T-helper 22 cell (primary cell): ENCODE measurements around the gene ST6GAL1.
"Not testable (repeated sequence)": the region's sequence is repeated elsewhere in the genome, so short reads cannot be mapped to it uniquely, and the experiment has no call there.

ENCODE experiments used
- DNase-seq: peaks from one replicate; pipeline ENCODE4 v3.0.0-alpha.2; 2020; ENCODE audit warnings: low read depth

Gene ST6GAL1

GRCh38 chr3:186940967-186941366, 10.6 kb downstream of the ST6GAL1 start:
- DNase-seq = no peak

DNA sequence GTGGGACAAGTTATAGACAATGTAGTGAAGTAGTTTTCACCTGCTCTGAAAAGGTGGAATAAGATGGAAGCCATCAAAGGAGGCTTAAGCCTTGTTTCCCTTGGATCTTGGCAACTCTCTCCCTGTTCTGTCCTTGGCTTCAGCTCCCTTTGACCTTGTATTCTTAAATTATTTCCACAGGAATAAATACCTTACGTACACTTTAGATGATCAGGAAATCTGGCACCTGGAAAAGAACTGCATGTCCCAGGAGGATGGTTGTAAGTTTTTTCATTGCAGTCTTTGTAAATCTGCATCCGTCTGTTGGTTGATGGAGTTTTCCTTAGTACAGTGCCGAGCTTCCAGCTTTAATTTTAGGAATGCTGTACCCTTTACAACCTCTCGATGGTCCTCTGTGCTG, 11.8 kb downstream of the ST6GAL1 start:
- no peak for DNase-seq

GRCh38 chr3:186945255-186945823, 15.0 kb downstream of the ST6GAL1 start:
- DNase-seq = no peak

DNA sequence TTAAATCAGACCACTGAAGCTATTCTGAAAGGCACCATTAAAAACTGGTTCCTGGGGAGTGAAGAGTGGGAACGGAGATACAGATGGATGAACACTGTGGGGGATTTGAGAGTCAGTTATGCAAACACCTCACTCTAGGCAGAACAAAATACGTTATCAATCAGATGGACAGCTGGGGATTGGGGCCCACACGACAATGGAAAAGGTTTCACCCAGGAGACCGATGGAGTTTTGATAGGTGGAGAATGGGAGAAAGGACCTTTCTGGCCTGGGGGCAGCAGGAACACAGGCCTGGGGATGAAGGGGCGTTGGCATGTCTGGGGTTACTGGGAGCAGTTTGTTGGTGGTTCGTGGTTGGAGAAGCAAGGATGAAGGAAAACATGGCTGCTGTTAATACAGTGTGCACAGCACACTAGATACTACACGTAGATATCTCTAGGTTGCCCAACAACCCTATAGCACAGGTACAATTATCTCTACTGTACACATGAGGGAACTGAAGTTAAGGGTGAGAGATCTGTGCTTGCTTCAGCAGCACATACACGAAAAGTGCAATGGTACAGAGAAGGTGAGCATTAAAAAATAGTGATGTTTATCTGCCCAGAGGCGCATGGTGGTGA, 16.5 kb downstream of the ST6GAL1 start:
- DNase-seq = no peak

- no peak for DNase-seq
Observed at GRCh38 chr3:186949281-186949982, 19.1 kb downstream of the ST6GAL1 start.

DNA sequence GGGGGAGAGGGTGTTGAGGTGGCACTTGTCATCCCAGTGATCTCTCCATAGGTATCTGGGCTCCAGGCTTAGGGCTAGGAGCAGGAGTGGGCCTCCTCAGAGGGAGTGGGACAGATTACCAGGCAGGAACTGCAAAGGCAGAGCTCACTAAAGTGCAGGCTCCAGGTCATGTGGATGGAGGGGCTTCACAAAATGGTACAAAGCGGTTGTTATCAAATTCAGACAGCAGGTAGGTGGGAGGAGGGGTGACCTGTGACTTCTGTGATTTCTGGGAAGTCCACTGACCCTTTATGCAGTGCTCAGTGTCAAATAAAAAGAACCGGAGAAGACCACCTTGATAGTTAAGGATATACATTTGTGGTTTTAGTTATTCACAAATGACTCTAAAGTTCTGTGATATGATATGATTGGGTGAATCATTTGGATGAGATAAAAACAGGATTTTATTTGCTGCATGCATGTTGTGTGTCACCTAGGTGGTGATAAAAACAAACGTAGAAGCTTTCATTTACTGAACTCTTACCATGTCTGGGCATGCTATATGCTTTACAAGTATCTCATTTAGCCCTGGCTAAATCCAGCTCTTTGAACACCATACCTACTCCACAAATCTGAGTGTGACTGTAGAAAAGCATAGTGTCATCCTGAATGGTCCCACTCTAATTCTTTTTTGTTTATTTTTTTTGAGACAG, 20.2 kb downstream of the ST6GAL1 start:
- no peak for DNase-seq

- DNase-seq = no peak
Observed at GRCh38 chr3:186951640-186952552, 21.6 kb downstream of the ST6GAL1 start.

- DNase-seq = no peak
Observed at GRCh38 chr3:186953011-186953487, 22.7 kb downstream of the ST6GAL1 start.

- DNase-seq = not testable (repeated sequence)
Observed at GRCh38 chr3:186953992-186954699, 23.8 kb downstream of the ST6GAL1 start.

DNA sequence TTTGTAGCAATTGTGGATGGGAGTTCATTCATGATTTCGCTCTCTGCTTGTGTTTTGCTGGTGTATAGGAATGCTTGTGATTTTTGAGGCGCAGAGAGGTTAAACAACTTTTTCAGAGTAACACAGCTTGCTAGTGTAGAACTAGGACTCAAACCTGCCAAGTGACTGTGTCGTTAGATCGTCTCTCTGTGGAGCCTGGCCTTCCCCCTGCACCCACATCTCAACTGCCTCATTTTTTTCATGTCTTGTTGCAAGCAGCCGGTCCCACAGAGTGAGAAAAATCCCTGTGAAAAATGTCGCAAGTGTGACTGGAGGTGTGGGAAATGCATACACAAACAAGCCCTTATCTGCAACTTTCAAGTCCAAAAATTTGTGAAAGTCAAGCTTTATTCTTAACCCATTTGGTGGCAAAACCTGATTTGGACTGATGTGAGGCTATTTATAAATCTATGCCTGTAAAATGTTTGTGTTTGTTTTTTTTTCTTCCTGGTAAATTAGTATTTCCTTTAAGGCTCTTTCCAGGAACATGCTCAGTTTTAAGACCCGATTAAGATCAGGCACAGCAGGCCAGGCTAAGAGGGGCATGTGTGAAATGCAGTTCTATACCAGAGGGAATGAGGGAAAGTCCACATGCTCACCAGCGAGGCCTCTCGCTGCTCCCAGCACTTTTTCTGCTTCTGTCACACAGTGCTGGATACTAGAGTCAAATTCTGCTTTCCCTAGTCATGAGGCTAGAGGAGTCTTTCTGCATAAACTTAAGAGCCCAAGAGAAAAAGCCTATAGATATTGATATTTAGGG, 25.8 kb downstream of the ST6GAL1 start:
- no peak for DNase-seq

DNA sequence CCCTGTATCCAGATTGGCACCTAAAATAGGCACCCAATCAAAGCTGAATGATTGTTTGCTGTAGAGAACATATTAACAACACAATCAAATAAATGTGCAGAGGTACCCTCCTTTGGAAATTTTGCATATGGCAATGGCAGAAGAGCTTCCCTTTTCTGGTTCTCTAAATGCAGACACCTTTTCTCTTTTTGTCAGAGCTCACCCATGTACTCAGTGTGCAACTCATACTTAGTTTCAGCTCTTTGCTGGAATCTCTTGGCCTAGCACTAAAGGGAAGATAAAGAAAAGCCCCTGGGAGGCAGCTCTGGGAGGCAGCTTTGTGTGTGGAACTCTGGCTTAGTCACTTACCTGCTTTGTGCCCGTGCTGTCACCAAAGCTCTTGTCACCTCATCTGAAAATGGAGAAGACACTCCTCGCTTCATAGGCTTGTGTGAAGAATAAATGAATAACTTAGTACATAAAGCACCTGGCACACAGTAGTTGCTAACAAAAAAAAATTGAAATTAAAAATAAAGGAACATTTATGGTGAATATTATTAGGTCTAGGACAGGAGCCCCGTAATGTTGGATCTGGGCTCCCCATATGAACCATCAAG, 28.8 kb downstream of the ST6GAL1 start:
- no peak for DNase-seq

DNA sequence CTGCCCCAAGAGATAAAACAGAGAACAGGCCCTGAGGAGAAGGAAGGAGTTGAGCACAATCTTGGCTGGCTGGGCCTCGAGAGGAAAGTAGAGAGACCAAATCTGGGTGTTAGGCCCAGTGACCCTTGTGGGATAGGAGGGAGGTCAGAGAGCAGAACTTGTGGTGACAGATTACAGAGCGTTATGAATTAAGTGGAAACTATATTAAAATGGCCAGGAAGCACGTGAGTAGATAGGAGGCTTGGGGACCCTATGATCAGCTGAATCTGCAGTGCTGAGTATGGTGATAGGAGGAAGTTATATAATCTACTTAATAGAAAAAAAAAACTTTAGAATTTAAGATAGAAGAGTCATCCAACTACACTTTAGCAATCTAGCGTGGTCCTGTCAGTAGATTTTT, 30.0 kb downstream of the ST6GAL1 start:
- no peak for DNase-seq

GRCh38 chr3:186962445-186962844, 32.1 kb downstream of the ST6GAL1 start:
- DNase-seq = no peak

DNA sequence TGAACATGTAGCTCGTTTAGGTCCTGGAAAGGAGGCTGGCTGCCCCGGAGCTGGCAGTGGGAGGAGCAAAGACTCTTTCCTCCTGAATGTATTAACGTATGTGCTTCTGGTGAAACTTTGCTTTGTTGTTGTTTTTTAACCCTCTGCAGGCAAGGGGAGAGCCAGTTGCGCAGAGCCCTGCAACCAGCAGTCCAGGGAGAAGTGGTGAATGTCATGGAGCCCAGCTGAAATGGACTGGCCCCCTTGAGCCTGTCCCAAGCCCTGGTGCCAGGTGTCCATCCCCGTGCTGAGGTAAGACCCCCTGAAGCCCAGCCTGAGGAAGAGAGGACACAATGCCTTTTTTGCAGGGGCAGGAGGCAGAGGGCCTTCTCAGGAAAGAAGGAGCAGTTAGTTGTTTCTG, 33.3 kb downstream of the ST6GAL1 start:
- no peak for DNase-seq

- DNase-seq = no peak
Observed at GRCh38 chr3:186964071-186964470, 33.7 kb downstream of the ST6GAL1 start.

DNA sequence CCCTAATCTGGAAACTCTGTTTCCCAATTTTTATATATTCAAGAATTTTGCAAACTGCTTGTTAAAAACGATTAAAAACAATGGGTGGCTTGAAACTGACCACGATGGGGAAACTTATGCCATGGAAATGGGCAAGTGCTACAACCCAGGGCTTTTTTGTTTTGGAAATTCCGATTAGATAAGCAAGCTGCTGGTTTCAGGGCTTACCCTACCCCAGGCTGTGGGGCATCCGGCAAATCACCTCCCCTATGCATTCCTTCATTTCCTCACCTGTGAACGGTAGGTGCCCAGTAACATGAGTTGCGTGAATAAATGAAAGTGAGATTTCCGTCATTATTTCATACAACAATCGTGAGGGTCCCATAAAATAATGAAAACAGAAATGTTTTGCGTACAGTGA, 34.3 kb downstream of the ST6GAL1 start:
- no peak for DNase-seq

DNA sequence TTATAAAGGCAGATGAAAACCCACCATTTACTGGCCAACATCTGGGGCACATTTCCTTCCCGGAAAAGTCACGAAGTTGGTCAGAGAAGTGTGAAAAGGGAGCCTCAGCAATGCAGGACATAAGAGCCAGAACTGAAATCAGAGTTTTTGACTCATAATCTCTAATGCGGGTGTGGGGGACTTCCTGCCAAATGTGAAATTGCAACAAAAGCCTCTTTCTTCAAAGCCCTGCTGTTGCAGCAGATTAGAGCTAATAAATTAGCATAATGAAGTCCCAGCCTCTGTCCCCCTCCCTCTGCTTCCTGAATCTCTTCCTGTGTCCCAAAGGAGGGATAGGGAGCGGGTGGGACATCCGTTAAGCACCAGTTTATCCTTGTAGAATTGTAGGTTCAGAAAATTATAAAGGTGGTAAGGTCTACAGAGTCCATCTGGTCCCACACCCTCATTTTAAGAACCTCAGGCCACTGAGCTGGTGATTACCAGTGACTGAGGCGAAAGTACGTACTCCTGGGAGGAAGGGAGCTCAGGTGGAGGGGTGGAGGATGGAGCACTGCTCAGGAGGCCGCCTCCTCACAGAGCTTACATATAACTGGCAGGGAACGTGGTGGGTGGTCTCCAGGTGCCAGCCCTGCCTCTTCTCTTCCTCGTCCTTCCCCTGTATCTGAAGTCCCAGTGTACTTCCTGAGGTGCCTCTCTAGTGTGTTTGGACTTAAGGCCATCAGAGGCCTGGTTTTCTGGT, 35.0 kb downstream of the ST6GAL1 start:
- DNase-seq = no peak

DNA sequence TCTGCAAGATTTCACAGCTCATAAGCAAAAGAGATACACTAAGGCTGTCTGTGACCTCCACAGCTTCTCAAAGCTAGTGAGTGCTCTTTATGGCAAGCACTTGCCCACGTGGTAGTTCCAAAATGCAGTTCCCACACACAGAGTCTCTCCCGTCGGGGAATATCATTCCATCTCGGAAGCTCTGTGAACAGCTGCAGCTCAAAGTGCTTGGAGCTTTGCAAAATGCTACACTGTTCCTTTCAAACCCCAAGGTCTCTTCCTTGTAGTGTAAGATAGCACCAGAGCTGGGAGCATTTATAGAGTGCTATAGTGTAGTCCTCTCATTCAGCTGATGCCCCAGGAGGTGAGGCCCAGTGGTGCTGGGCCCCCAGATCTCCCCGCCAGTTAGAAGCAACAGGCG, 36.1 kb downstream of the ST6GAL1 start:
- no peak for DNase-seq

DNA sequence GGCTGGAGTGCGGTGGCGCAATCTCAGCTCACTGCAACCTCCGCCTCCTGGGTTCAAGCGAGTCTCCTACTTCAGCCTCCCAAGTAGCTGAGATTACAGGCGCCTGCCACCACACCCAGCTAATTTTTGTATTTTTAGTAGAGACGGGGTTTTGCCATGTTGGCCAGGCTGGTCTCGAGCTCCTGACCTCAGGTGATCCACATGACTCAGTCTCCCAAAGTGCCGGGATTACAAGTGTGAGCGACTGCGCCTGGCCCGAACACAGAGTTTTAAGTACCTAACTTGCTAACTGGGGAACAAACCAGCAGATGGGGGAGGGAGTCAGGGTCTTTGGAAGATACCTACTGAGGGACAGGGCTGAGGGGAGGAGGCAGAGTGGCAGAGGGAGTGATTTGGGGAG, 36.9 kb downstream of the ST6GAL1 start:
- DNase-seq = not testable (repeated sequence)
